CD14-positive monocyte (primary cell): ENCODE results near the gene TXNDC11. TPM values are rescaled to one million over a fixed set of nuclear protein-coding genes. Genes with fewer than 3 reads are reported as not detected.

ENCODE experiments used
- DNase-seq, 3 donors: peaks; one replicate each; pipeline ENCODE4 v3.0.0-alpha.2; 2011 to 2022
- H2AFZ ChIP-seq: 2 replicates; pipeline ENCODE4 v1.6.0; 2012; ENCODE audit warnings: mild to moderate bottlenecking, low read depth, low read length, inconsistent platforms; ENCODE audit not compliant: insufficient read depth, poor library complexity, severe bottlenecking
- H3K27ac ChIP-seq, 2 donors: 1 replicate in 1 of 2; 2 replicates in 1 of 2; pipeline ENCODE4 v1.5.1; 2012 to 2013; ENCODE audit warnings: low read length in 2 of 2, control low read depth in 1 of 2, inconsistent platforms in 1 of 2, low read depth in 1 of 2, mild to moderate bottlenecking in 1 of 2
- H3K27me3 ChIP-seq, 2 donors: one replicate each; pipeline versions ENCODE4 v1.6.0 to v1.6.1; 2011 to 2013; ENCODE audit warnings: low read length in 2 of 2; ENCODE audit not compliant: control insufficient read depth in 2 of 2, insufficient read depth in 2 of 2
- H3K36me3 ChIP-seq, 2 donors: replicated peaks in 1 of 2; 1 replicate in 1 of 2; 2 replicates in 1 of 2; pipeline versions ENCODE4 v1.5.1 to v1.6.1; 2012 to 2013; ENCODE audit warnings: low read length in 2 of 2, control low read depth in 1 of 2, inconsistent platforms in 1 of 2, mild to moderate bottlenecking in 1 of 2; ENCODE audit not compliant: insufficient read depth in 2 of 2, control insufficient read depth in 1 of 2
- H3K4me1 ChIP-seq, 2 donors: 1 replicate in 1 of 2; 2 replicates in 1 of 2; pipeline versions ENCODE4 v1.5.1 to v1.6.1; 2012 to 2013; ENCODE audit warnings: low read length in 2 of 2, control low read depth in 1 of 2, inconsistent platforms in 1 of 2, mild to moderate bottlenecking in 1 of 2, moderate library complexity in 1 of 2; ENCODE audit not compliant: insufficient read depth in 2 of 2, control insufficient read depth in 1 of 2
- H3K4me2 ChIP-seq: replicated peaks from 2 replicates; pipeline ENCODE3; 2012; ENCODE audit warnings: low read length, moderate library complexity, mild to moderate bottlenecking; ENCODE audit not compliant: poor library complexity, severe bottlenecking; ENCODE audit errors: extremely low read depth
- H3K4me3 ChIP-seq, 3 experiments: fragments of 200-600 bp in 1 of 3; sonication (generic) in 1 of 3; replicated peaks in 1 of 3; 1 replicate in 2 of 3; 2 replicates in 1 of 3; pipeline ENCODE4 v1.5.1; 2011 to 2013; ENCODE audit warnings: low read length in 3 of 3, mild to moderate bottlenecking in 3 of 3, control low read depth in 2 of 3, low read depth in 2 of 3, inconsistent platforms in 1 of 3, moderate library complexity in 1 of 3
- H3K79me2 ChIP-seq: 2 replicates; pipeline ENCODE4 v1.6.0; 2012; ENCODE audit warnings: mild to moderate bottlenecking, control low read depth, inconsistent platforms, low read length, moderate library complexity; ENCODE audit not compliant: insufficient read depth
- H3K9ac ChIP-seq: 2 replicates; pipeline ENCODE4 v1.6.0; 2017; ENCODE audit warnings: low read length, mild to moderate bottlenecking; ENCODE audit not compliant: insufficient read depth, poor library complexity, severe bottlenecking
- H3K9me3 ChIP-seq, 2 donors: replicated peaks in 1 of 2; 1 replicate in 1 of 2; 2 replicates in 1 of 2; pipeline versions ENCODE4 v1.5.1 to v1.6.1; 2012 to 2013; ENCODE audit warnings: low read length in 2 of 2, control low read depth in 1 of 2; ENCODE audit not compliant: control insufficient read depth in 1 of 2, insufficient read depth in 1 of 2
- H4K20me1 ChIP-seq: 2 replicates; pipeline ENCODE4 v1.6.0; 2012; ENCODE audit warnings: mild to moderate bottlenecking, low read length, control low read depth, moderate library complexity; ENCODE audit not compliant: insufficient read depth
- H3K27ac Mint-ChIP-seq, 7 donors: one replicate each; pipeline ENCODE4 v1.8.0; 2020; ENCODE audit warnings: mild to moderate bottlenecking in 7 of 7, mixed read lengths in 7 of 7, moderate library complexity in 6 of 7, inconsistent platforms in 2 of 7
- H3K27me3 Mint-ChIP-seq, 3 donors: one replicate each; pipeline ENCODE4 v1.8.0; 2021 to 2022; ENCODE audit warnings: low read depth in 3 of 3, mild to moderate bottlenecking in 3 of 3, mixed read lengths in 3 of 3, moderate library complexity in 3 of 3, inconsistent platforms in 1 of 3
- H3K36me3 Mint-ChIP-seq, 2 donors: one replicate each; pipeline ENCODE4 v1.8.0; 2020; ENCODE audit warnings: mixed read lengths in 2 of 2, inconsistent platforms in 1 of 2, mild to moderate bottlenecking in 1 of 2
- H3K4me1 Mint-ChIP-seq: one replicate; pipeline ENCODE4 v1.8.0; 2020; ENCODE audit warnings: mild to moderate bottlenecking, mixed read lengths
- H3K4me3 Mint-ChIP-seq, 2 donors: one replicate each; pipeline ENCODE4 v1.8.0; 2020; ENCODE audit warnings: mild to moderate bottlenecking in 2 of 2, mixed read lengths in 2 of 2, moderate library complexity in 1 of 2
- H3K9me3 Mint-ChIP-seq, 7 donors: one replicate each; pipeline ENCODE4 v1.8.0; 2020 to 2022; ENCODE audit warnings: mixed read lengths in 7 of 7, mild to moderate bottlenecking in 6 of 7, moderate library complexity in 6 of 7, inconsistent platforms in 2 of 7
- WGBS: methylation state at CpG from one replicate; pipeline ENCODE4 v1.1.5; 2013; ENCODE audit warnings: missing lambda C conversion rate; ENCODE audit not compliant: insufficient coverage; 5-methylcytosine and 5-hydroxymethylcytosine counted together
- intact Hi-C, 2 donors: fragments of 100-400 bp; cut with micrococcal nuclease; formaldehyde crosslinking; loops; one replicate each; pipeline versions ENCODE4 v1.15.0 to v1.15.1; 2023
- polyA plus RNA-seq, 3 donors: library from polyadenylated mRNA; depleted of rRNA in 1 of 3; unstranded in 2 of 3; stranded (reverse) in 1 of 3; fragments of 300-500 nt in 2 of 3; fragments of >200 nt in 1 of 3; fragmentation: Illumina TruSeq in 2 of 3; gene quantifications; 1 replicate in 2 of 3; 2 replicates in 1 of 3; pipeline ENCODE4 v1.2.3, GENCODE V29; 2012 to 2021
- TF ChIP-seq, protein P1 (sequence below): fragments of 200-600 bp; IDR thresholded peaks from one replicate; pipeline ENCODE4 v1.8.0; 2022; ENCODE audit warnings: antibody characterized with exemption, mild to moderate bottlenecking

Gene TXNDC11
- polyA plus RNA-seq, 3 donors: 32.9 to 60.0 (median 40.6) TPM

GRCh38 chr16:11660565-11660964 is 82.1 kb downstream of the TXNDC11 start:
- no peaks in the 10 kb centered on the region for H4K20me1 ChIP-seq
- Mint-ChIP-seq H3K4me1 (peaks cover 8% of the 10 kb centered on the region), H3K9me3 (peaks cover 0 to under 1% (median 0%) of the 10 kb centered on the region in 7 donors), H3K36me3 (no peaks in the 10 kb centered on the region), H3K27ac (no peak overlapping the region), H3K27me3 (peaks cover 7 to 16% (median 14%) of the 10 kb centered on the region in 3 donors), H3K4me3 (no peak overlapping the region)
- no peak overlapping the region for H3K4me2 ChIP-seq
- H3K9ac ChIP-seq: no peak overlapping the region
- H3K79me2 ChIP-seq: no peaks in the 10 kb centered on the region
- no peaks in the 10 kb centered on the region for H3K4me1 ChIP-seq
- no peak for DNase-seq
- TF ChIP-seq, protein P1, sequence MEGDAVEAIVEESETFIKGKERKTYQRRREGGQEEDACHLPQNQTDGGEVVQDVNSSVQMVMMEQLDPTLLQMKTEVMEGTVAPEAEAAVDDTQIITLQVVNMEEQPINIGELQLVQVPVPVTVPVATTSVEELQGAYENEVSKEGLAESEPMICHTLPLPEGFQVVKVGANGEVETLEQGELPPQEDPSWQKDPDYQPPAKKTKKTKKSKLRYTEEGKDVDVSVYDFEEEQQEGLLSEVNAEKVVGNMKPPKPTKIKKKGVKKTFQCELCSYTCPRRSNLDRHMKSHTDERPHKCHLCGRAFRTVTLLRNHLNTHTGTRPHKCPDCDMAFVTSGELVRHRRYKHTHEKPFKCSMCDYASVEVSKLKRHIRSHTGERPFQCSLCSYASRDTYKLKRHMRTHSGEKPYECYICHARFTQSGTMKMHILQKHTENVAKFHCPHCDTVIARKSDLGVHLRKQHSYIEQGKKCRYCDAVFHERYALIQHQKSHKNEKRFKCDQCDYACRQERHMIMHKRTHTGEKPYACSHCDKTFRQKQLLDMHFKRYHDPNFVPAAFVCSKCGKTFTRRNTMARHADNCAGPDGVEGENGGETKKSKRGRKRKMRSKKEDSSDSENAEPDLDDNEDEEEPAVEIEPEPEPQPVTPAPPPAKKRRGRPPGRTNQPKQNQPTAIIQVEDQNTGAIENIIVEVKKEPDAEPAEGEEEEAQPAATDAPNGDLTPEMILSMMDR: no peak
- H3K4me3 ChIP-seq: no peak overlapping the region
- no peaks in the 10 kb centered on the region for H3K36me3 ChIP-seq
- no peaks in the 10 kb centered on the region for H3K9me3 ChIP-seq
- no peak overlapping the region for H3K27ac ChIP-seq
- H2AFZ ChIP-seq: no peak overlapping the region
- WGBS: 75% methylated on average over 4 of the region's 12 CpGs
- H3K27me3 ChIP-seq: no peaks in the 10 kb centered on the region
- intact Hi-C loops: no loop called here

- over 99% methylated on average over 13 of the region's 19 CpGs for WGBS
- Mint-ChIP-seq H3K27ac (no peak overlapping the region), H3K4me3 (no peak overlapping the region), H3K9me3 (no peaks in the 10 kb centered on the region), H3K36me3 (no peaks in the 10 kb centered on the region), H3K27me3 (peaks cover 3 to 18% (median 18%) of the 10 kb centered on the region in 3 donors), H3K4me1 (peaks cover 5% of the 10 kb centered on the region)
- no peaks in the 10 kb centered on the region for H3K4me1 ChIP-seq
- no peaks in the 10 kb centered on the region for H4K20me1 ChIP-seq
- no peaks in the 10 kb centered on the region for H3K79me2 ChIP-seq
- no peaks in the 10 kb centered on the region for H3K9me3 ChIP-seq
- H3K36me3 ChIP-seq: no peaks in the 10 kb centered on the region
- H3K9ac ChIP-seq: no peak overlapping the region
- no peak for DNase-seq
- no peak overlapping the region for H2AFZ ChIP-seq
- H3K4me2 ChIP-seq: no peak overlapping the region
- H3K4me3 ChIP-seq: no peak overlapping the region
- TF ChIP-seq, protein P1: no peak
- intact Hi-C loops: no loop called here
- no peaks in the 10 kb centered on the region for H3K27me3 ChIP-seq
- H3K27ac ChIP-seq: no peak overlapping the region
Measured at GRCh38 chr16:11658896-11659708, 83.6 kb downstream of the TXNDC11 start.
